ENCODE measurements around the gene GPR31.
"Not testable (repeated sequence)": the region's sequence is repeated elsewhere in the genome, so short reads cannot be mapped to it uniquely, and the experiment has no call there.

Gene GPR31

GRCh38 chr6:167180086-167180485, 22.3 kb upstream of the GPR31 start:
- H3K27me3 Mint-ChIP-seq; H3K9me3 Mint-ChIP-seq; H3K4me1 Mint-ChIP-seq; ATAC-seq (ENCODE audit: low read depth); H3K27ac Mint-ChIP-seq; H3K36me3 Mint-ChIP-seq; H3K4me3 Mint-ChIP-seq; DNase-seq (ENCODE audit: low spot score in 2 of 2): not testable (repeated sequence)

- H3K4me1 Mint-ChIP-seq; H3K9me3 Mint-ChIP-seq; H3K27ac Mint-ChIP-seq; H3K27me3 Mint-ChIP-seq; H3K36me3 Mint-ChIP-seq; DNase-seq (ENCODE audit: low spot score in 2 of 2); ATAC-seq (ENCODE audit: low read depth); H3K4me3 Mint-ChIP-seq: not testable (repeated sequence)
Observed at GRCh38 chr6:167178896-167179655, 21.3 kb upstream of the GPR31 start.

- H3K4me3 Mint-ChIP-seq; H3K4me1 Mint-ChIP-seq; ATAC-seq (ENCODE audit: low read depth); H3K27me3 Mint-ChIP-seq; H3K36me3 Mint-ChIP-seq; H3K9me3 Mint-ChIP-seq; DNase-seq (ENCODE audit: low spot score in 2 of 2); H3K27ac Mint-ChIP-seq: not testable (repeated sequence)
Observed at GRCh38 chr6:167177271-167177670, 19.5 kb upstream of the GPR31 start.

GRCh38 chr6:167172011-167172410, 14.2 kb upstream of the GPR31 start:
- not testable (repeated sequence) for DNase-seq (ENCODE audit: low spot score in 2 of 2); ATAC-seq (ENCODE audit: low read depth); H3K4me3 Mint-ChIP-seq; H3K27ac Mint-ChIP-seq; H3K4me1 Mint-ChIP-seq; H3K9me3 Mint-ChIP-seq; H3K36me3 Mint-ChIP-seq
- H3K27me3 Mint-ChIP-seq = peaks cover 11% of the 10 kb centered on the region

- H3K9me3 Mint-ChIP-seq; H3K4me1 Mint-ChIP-seq; H3K4me3 Mint-ChIP-seq; DNase-seq (ENCODE audit: low spot score in 2 of 2); H3K36me3 Mint-ChIP-seq; ATAC-seq (ENCODE audit: low read depth); H3K27ac Mint-ChIP-seq: not testable (repeated sequence)
- peaks cover 11% of the 10 kb centered on the region for H3K27me3 Mint-ChIP-seq
Observed at GRCh38 chr6:167171300-167171699, 13.5 kb upstream of the GPR31 start.

- H3K27me3 Mint-ChIP-seq = peaks cover 11% of the 10 kb centered on the region
- peak overlapping the region; percentile 9 for H3K4me3 Mint-ChIP-seq
- ATAC-seq (ENCODE audit: low read depth) = peak; percentile 94
- not testable (repeated sequence) for DNase-seq (ENCODE audit: low spot score in 2 of 2); H3K4me1 Mint-ChIP-seq; H3K9me3 Mint-ChIP-seq; H3K36me3 Mint-ChIP-seq
- peak overlapping the region; percentile 98 for H3K27ac Mint-ChIP-seq
Observed at GRCh38 chr6:167169867-167170266, 12.1 kb upstream of the GPR31 start.

- not testable (repeated sequence) for H3K27ac Mint-ChIP-seq; H3K4me3 Mint-ChIP-seq; ATAC-seq (ENCODE audit: low read depth); H3K4me1 Mint-ChIP-seq; H3K36me3 Mint-ChIP-seq; DNase-seq (ENCODE audit: low spot score in 2 of 2); H3K9me3 Mint-ChIP-seq; H3K27me3 Mint-ChIP-seq
Observed at GRCh38 chr6:167168296-167168695, 10.5 kb upstream of the GPR31 start.

GRCh38 chr6:167167699-167168098, 9.9 kb upstream of the GPR31 start:
- H3K27me3 Mint-ChIP-seq; H3K27ac Mint-ChIP-seq; H3K9me3 Mint-ChIP-seq; H3K4me3 Mint-ChIP-seq; DNase-seq (ENCODE audit: low spot score in 2 of 2); H3K36me3 Mint-ChIP-seq; H3K4me1 Mint-ChIP-seq; ATAC-seq (ENCODE audit: low read depth): not testable (repeated sequence)

GRCh38 chr6:167165858-167166471, 8.2 kb upstream of the GPR31 start:
- Mint-ChIP-seq H3K4me1 (peaks cover 10% of the 10 kb centered on the region), H3K4me3 (no peak overlapping the region), H3K9me3 (peaks cover 2% of the 10 kb centered on the region), H3K36me3 (peaks cover 4% of the 10 kb centered on the region), H3K27ac (no peak overlapping the region), H3K27me3 (peaks cover 5% of the 10 kb centered on the region)
- ATAC-seq (ENCODE audit: low read depth) (no peak), DNase-seq (ENCODE audit: low spot score in 2 of 2) (no peak)

- H3K27ac Mint-ChIP-seq = peak overlapping the region; percentile 39
- ATAC-seq (ENCODE audit: low read depth) = no peak
- H3K4me3 Mint-ChIP-seq = no peak overlapping the region
- peaks cover 4% of the 10 kb centered on the region for H3K4me1 Mint-ChIP-seq
- H3K36me3 Mint-ChIP-seq = no peaks in the 10 kb centered on the region
- H3K9me3 Mint-ChIP-seq = no peaks in the 10 kb centered on the region
- H3K27me3 Mint-ChIP-seq = no peaks in the 10 kb centered on the region
- DNase-seq (ENCODE audit: low spot score in 2 of 2) = no peak
Observed at GRCh38 chr6:167164261-167164660, 6.5 kb upstream of the GPR31 start.

GRCh38 chr6:167163476-167164011, 5.8 kb upstream of the GPR31 start:
- no peak overlapping the region for H3K4me3 Mint-ChIP-seq
- no peaks in the 10 kb centered on the region for H3K27me3 Mint-ChIP-seq
- no peaks in the 10 kb centered on the region for H3K36me3 Mint-ChIP-seq
- ATAC-seq (ENCODE audit: low read depth) = no peak
- no peak overlapping the region for H3K27ac Mint-ChIP-seq
- no peaks in the 10 kb centered on the region for H3K9me3 Mint-ChIP-seq
- no peak for DNase-seq (ENCODE audit: low spot score in 2 of 2)
- peaks cover 2% of the 10 kb centered on the region for H3K4me1 Mint-ChIP-seq

- DNase-seq (ENCODE audit: low spot score in 2 of 2) (no peak), ATAC-seq (ENCODE audit: low read depth) (no peak)
- H3K4me1 Mint-ChIP-seq = peaks cover 6% of the 10 kb centered on the region
- no peak overlapping the region for H3K27ac Mint-ChIP-seq
- no peaks in the 10 kb centered on the region for H3K9me3 Mint-ChIP-seq
- no peak overlapping the region for H3K4me3 Mint-ChIP-seq
- H3K36me3 Mint-ChIP-seq = no peaks in the 10 kb centered on the region
- H3K27me3 Mint-ChIP-seq = no peaks in the 10 kb centered on the region
Observed at GRCh38 chr6:167162591-167162990, 4.8 kb upstream of the GPR31 start.

- Mint-ChIP-seq H3K36me3 (no peaks in the 10 kb centered on the region), H3K4me1 (peaks cover 6% of the 10 kb centered on the region), H3K27me3 (no peaks in the 10 kb centered on the region), H3K4me3 (no peak overlapping the region), H3K9me3 (no peaks in the 10 kb centered on the region), H3K27ac (no peak overlapping the region)
- ATAC-seq (ENCODE audit: low read depth) = no peak
- DNase-seq (ENCODE audit: low spot score in 2 of 2) = no peak
Observed at GRCh38 chr6:167161851-167162467, 4.2 kb upstream of the GPR31 start.

GRCh38 chr6:167157414-167157813, 366 bp downstream of the GPR31 start:
- ATAC-seq (ENCODE audit: low read depth) (no peak), DNase-seq (ENCODE audit: low spot score in 2 of 2) (no peak)
- Mint-ChIP-seq H3K4me3 (no peak overlapping the region), H3K27ac (no peak overlapping the region), H3K27me3 (no peaks in the 10 kb centered on the region), H3K9me3 (no peaks in the 10 kb centered on the region), H3K4me1 (peaks cover 23% of the 10 kb centered on the region), H3K36me3 (no peaks in the 10 kb centered on the region)

All from memory B cell (primary cell).